Parathyroid adenoma (tissue), 2 donors: ENCODE results near the gene MED10.

Experiments
- H2AFZ ChIP-seq: fragments of 300-600 bp; sonication (generic); one replicate; pipeline ENCODE4 v1.7.0; 2017; ENCODE audit warnings: antibody characterized with exemption, mild to moderate bottlenecking
- H3K27ac ChIP-seq: fragments of 300-600 bp; sonication (generic); one replicate; pipeline ENCODE4 v1.7.0; 2017
- H3K27me3 ChIP-seq: fragments of 300-600 bp; sonication (generic); one replicate; pipeline ENCODE4 v1.7.0; 2017; ENCODE audit warnings: low read length; ENCODE audit not compliant: control insufficient read depth, insufficient read depth
- H3K36me3 ChIP-seq: fragments of 300-600 bp; sonication (generic); one replicate; pipeline ENCODE4 v1.7.0; 2017; ENCODE audit warnings: low read length; ENCODE audit not compliant: control insufficient read depth, insufficient read depth
- H3K4me1 ChIP-seq: fragments of 300-600 bp; sonication (generic); one replicate; pipeline ENCODE4 v1.7.0; 2017; ENCODE audit warnings: control low read depth
- H3K4me2 ChIP-seq: fragments of 300-600 bp; sonication (generic); one replicate; pipeline ENCODE4 v1.7.0; 2017; ENCODE audit warnings: low read length
- H3K4me3 ChIP-seq: fragments of 300-600 bp; sonication (generic); one replicate; pipeline ENCODE4 v1.7.0; 2017; ENCODE audit warnings: low read depth, low read length
- H3K79me2 ChIP-seq: fragments of 300-600 bp; sonication (generic); one replicate; pipeline ENCODE4 v1.7.0; 2017; ENCODE audit warnings: control low read depth
- H3K9ac ChIP-seq: fragments of 300-600 bp; sonication (generic); one replicate; pipeline ENCODE4 v1.7.0; 2017; ENCODE audit warnings: mild to moderate bottlenecking
- H3K9me3 ChIP-seq: fragments of 300-600 bp; sonication (generic); one replicate; pipeline ENCODE4 v1.7.0; 2017; ENCODE audit warnings: low read length; ENCODE audit not compliant: control insufficient read depth
- TF ChIP-seq, protein P1 (sequence below): fragments of 300-600 bp; sonication (generic); IDR thresholded peaks from one replicate; pipeline ENCODE4 v1.7.0; 2017; ENCODE audit warnings: antibody characterized with exemption, mild to moderate bottlenecking
- donor health status: primary hyperparathyroidism.

MED10 gene

DNA sequence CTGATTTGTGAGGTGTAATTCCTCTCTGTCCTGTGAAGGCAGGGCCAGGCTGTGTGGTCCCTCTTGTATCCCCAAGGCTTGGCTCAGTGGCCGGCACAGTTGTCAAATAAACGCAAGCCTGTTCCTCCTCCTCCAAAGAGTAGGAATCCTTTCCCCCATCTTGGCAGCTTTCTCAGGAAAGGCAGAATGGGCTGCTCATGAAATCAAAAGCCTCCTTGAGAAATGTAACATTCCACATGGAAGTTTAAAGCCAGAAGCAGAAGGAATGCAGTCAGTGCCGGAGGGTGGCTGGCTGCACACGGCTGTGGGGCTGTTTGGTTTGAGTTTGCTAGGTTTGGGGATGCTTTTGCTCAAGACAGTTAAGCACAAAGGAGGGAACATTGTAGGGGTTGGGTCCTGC is 34.5 kb upstream of the MED10 start:
- peaks cover 3% of the 10 kb centered on the region for H3K9me3 ChIP-seq
- H3K4me1 ChIP-seq = no peaks in the 10 kb centered on the region
- H3K79me2 ChIP-seq = no peaks in the 10 kb centered on the region
- H3K27me3 ChIP-seq = no peaks in the 10 kb centered on the region
- H3K4me3 ChIP-seq = no peak overlapping the region
- no peak overlapping the region for H2AFZ ChIP-seq
- no peak overlapping the region for H3K9ac ChIP-seq
- no peak overlapping the region for H3K4me2 ChIP-seq
- TF ChIP-seq, protein P1, sequence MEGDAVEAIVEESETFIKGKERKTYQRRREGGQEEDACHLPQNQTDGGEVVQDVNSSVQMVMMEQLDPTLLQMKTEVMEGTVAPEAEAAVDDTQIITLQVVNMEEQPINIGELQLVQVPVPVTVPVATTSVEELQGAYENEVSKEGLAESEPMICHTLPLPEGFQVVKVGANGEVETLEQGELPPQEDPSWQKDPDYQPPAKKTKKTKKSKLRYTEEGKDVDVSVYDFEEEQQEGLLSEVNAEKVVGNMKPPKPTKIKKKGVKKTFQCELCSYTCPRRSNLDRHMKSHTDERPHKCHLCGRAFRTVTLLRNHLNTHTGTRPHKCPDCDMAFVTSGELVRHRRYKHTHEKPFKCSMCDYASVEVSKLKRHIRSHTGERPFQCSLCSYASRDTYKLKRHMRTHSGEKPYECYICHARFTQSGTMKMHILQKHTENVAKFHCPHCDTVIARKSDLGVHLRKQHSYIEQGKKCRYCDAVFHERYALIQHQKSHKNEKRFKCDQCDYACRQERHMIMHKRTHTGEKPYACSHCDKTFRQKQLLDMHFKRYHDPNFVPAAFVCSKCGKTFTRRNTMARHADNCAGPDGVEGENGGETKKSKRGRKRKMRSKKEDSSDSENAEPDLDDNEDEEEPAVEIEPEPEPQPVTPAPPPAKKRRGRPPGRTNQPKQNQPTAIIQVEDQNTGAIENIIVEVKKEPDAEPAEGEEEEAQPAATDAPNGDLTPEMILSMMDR = no peak
- H3K36me3 ChIP-seq = no peaks in the 10 kb centered on the region
- no peak overlapping the region for H3K27ac ChIP-seq

- Histone ChIP-seq H3K79me2 (no peaks in the 10 kb centered on the region), H3K27ac (no peak overlapping the region), H3K36me3 (no peaks in the 10 kb centered on the region), H3K4me1 (no peaks in the 10 kb centered on the region), H3K27me3 (no peaks in the 10 kb centered on the region), H3K4me3 (no peak overlapping the region), H2AFZ (no peak overlapping the region), H3K9ac (no peak overlapping the region), H3K4me2 (no peak overlapping the region), H3K9me3 (peaks cover 3% of the 10 kb centered on the region)
- TF ChIP-seq, protein P1 = no peak
These were observed 32.8 kb upstream of the MED10 start for GRCh38 chr5:6411141-6411540.

DNA sequence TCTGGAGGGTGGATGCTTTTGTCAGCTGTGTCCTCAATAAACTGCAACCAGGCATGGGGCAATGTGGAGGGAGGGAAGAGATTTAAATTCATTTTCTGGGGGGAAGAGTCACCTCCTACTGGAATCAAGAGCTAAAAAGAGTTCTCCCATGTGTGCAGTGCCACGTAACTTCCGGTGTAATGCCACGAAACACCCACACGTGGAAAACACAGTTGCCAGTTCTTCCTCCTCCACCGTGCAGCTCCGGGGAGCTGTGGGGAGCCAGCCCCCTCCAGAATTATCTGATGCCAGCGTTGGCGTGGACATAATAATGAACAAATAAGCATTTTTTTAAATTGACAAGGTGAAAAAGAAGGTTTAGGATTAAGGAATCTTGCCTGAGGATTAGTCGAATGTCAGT is 32.1 kb upstream of the MED10 start:
- TF ChIP-seq, protein P1 = no peak
- Histone ChIP-seq H3K36me3 (no peaks in the 10 kb centered on the region), H3K4me3 (no peak overlapping the region), H3K27me3 (no peaks in the 10 kb centered on the region), H3K79me2 (no peaks in the 10 kb centered on the region), H2AFZ (no peak overlapping the region), H3K4me2 (no peak overlapping the region), H3K4me1 (no peaks in the 10 kb centered on the region), H3K9ac (no peak overlapping the region), H3K27ac (no peak overlapping the region), H3K9me3 (peaks cover 3% of the 10 kb centered on the region)

- TF ChIP-seq, protein P1 = no peak
These were observed 30.5 kb upstream of the MED10 start for GRCh38 chr5:6408627-6409446.

GRCh38 chr5:6408260-6408596 is 29.9 kb upstream of the MED10 start:
- Histone ChIP-seq H3K36me3 (no peaks in the 10 kb centered on the region), H2AFZ (no peak overlapping the region), H3K4me2 (no peak overlapping the region), H3K9me3 (peaks cover 3% of the 10 kb centered on the region), H3K79me2 (no peaks in the 10 kb centered on the region), H3K27me3 (no peaks in the 10 kb centered on the region), H3K4me1 (no peaks in the 10 kb centered on the region), H3K9ac (no peak overlapping the region), H3K27ac (no peak overlapping the region), H3K4me3 (no peak overlapping the region)
- TF ChIP-seq, protein P1 = no peak

More at GRCh38 chr5:6408627-6409446, 30.5 kb upstream of the MED10 start:
- Histone ChIP-seq H3K9ac (no peak overlapping the region), H3K4me2 (no peak overlapping the region), H3K9me3 (peaks cover 3% of the 10 kb centered on the region), H3K27ac (no peak overlapping the region), H3K36me3 (no peaks in the 10 kb centered on the region), H3K79me2 (no peaks in the 10 kb centered on the region), H3K4me3 (no peak overlapping the region), H2AFZ (no peak overlapping the region), H3K4me1 (no peaks in the 10 kb centered on the region), H3K27me3 (no peaks in the 10 kb centered on the region)
